Cardiac fibroblast (primary cell): Measurements from ENCODE around the gene HOXD8.
A peak's percentile ranks its signal among the peaks of the same experiment; 100 is the strongest.

Experiments
- DNase-seq, 2 donors: peaks; one replicate each; pipeline versions ENCODE4 v3.0.0 to v3.0.0-alpha.2; 2010; ENCODE audit warnings: low read depth in 2 of 2
- H3K4me3 ChIP-seq, 2 donors: replicated peaks in 1 of 2; 1 replicate in 1 of 2; 2 replicates in 1 of 2; pipeline ENCODE4 v1.5.1; 2011; ENCODE audit warnings: low read depth in 2 of 2, low read length in 2 of 2, mild to moderate bottlenecking in 2 of 2, moderate library complexity in 1 of 2
- TF ChIP-seq, protein P1 (sequence below): IDR thresholded peaks from one replicate; pipeline ENCODE4 v1.5.1; 2011; ENCODE audit warnings: low read depth, mild to moderate bottlenecking, low read length, inconsistent platforms

HOXD8 gene

DNA sequence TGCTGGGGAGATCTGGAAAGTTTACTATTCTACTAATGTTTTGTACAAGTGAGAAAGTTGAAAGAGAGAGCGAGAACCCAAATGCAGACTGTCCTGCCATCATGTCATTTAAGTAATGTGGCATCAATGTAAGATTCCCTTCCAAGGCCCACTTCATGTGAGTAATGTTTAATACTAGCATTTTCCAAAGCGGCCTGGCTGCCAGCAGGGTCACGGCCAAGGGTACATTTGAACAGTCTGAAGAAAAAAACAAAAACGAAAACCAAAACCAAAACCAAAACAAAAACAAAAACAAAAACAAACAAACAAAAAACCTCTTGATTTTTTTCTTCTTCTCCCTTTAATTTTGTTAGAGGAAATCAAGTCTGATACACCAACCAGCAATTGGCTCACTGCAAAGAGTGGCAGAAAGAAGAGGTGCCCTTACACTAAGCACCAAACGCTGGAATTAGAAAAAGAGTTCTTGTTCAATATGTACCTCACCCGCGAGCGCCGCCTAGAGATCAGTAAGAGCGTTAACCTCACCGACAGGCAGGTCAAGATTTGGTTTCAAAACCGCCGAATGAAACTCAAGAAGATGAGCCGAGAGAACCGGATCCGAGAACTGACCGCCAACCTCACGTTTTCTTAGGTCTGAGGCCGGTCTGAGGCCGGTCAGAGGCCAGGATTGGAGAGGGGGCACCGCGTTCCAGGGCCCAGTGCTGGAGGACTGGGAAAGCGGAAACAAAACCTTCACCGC is 10.7 kb upstream of the HOXD8 start:
- DNase-seq, result peak in 1 of 2 donors; percentile 20
- TF ChIP-seq, protein P1, sequence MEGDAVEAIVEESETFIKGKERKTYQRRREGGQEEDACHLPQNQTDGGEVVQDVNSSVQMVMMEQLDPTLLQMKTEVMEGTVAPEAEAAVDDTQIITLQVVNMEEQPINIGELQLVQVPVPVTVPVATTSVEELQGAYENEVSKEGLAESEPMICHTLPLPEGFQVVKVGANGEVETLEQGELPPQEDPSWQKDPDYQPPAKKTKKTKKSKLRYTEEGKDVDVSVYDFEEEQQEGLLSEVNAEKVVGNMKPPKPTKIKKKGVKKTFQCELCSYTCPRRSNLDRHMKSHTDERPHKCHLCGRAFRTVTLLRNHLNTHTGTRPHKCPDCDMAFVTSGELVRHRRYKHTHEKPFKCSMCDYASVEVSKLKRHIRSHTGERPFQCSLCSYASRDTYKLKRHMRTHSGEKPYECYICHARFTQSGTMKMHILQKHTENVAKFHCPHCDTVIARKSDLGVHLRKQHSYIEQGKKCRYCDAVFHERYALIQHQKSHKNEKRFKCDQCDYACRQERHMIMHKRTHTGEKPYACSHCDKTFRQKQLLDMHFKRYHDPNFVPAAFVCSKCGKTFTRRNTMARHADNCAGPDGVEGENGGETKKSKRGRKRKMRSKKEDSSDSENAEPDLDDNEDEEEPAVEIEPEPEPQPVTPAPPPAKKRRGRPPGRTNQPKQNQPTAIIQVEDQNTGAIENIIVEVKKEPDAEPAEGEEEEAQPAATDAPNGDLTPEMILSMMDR, result peak; percentile 23
- no peak overlapping the region for H3K4me3 ChIP-seq

DNA sequence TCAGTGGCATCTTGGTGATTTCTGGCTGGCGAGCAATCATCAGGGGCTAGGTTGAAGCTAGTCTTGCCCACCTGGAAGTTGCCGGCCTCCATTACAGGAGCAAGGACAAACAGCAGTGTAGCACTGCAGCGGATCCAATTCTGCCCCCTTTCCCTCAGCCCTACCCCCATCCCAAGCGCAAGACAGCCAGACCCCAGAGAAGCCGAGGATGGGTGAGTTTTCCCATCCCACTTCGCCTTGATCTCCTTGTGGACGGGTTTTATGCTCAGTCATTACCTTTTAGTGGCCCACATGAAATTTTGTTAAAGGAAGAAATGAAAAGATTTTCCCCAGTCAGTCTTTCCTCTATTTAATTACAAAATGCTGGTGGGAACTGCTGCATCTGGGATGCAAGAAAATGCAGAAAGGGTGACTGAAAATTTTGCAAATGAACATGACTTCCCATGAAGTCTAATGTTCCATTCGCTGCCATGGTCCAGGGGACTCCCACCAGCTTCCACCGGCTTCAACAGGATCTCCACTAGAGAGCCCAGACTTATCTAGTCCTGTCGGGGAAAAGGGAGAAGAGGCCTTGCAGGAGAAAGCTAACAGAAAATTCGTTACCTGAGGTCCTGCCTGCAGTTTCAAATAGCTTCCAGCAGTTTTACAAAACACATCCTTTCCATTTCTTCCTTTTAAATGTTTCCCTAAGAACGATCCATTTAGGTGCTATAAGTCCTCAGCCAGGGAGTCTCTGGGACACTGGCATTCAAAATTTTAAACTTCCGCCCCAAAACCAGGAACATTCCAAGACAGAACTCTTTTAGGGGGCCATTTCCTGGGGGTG is 8.9 kb upstream of the HOXD8 start:
- TF ChIP-seq, protein P1, result no peak
- no peak overlapping the region for H3K4me3 ChIP-seq
- no peak for DNase-seq

DNA sequence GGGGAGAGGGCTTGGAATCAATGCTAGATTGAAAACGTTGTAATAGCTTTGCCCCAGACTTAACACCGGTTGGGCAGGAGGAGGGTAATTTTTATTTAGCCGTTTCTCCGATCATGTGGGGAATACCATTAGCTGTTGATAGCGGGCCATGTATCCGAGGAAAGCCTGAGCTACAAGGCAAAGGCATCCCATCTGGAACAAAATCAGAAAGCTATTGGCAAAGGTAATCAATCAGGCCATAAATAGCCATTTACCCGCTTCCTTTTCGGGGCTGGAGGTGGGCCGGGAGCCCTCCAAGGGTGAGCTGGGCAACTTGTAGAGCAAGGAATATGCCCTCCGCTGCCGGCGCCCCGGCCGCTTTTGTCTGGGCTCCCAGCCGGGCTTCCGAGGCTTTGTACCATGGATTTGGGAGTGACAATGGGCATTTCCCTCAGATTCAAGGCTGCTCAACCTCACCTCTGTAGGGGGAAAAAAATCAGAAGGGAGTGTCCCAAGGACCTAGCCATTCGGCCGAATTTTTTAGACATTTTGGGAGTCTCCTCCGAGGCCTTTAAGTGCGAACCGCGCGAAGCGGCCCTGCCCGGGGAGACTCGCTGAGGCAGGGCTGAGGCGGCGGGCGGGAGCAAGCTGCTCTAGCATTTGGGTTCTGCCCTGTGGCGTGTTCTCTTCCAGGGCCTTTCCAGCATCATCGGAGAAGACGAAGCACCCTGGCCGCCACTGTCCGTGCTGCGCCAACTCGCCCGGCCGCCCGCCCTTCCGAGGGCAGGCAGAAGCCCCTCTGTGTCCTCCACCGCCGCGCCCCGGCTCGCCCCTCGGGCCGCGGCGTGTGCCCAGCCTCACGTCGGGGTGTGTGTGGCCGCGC is 8.1 kb upstream of the HOXD8 start:
- TF ChIP-seq, protein P1, result no peak
- no peak for DNase-seq
- H3K4me3 ChIP-seq, result no peak overlapping the region

GRCh38 chr2:176122052-176122682 is 7.3 kb upstream of the HOXD8 start:
- DNase-seq, result no peak
- H3K4me3 ChIP-seq, result peak overlapping the region in 1 of 2 donors; percentile 2
- TF ChIP-seq, protein P1, result no peak

DNA sequence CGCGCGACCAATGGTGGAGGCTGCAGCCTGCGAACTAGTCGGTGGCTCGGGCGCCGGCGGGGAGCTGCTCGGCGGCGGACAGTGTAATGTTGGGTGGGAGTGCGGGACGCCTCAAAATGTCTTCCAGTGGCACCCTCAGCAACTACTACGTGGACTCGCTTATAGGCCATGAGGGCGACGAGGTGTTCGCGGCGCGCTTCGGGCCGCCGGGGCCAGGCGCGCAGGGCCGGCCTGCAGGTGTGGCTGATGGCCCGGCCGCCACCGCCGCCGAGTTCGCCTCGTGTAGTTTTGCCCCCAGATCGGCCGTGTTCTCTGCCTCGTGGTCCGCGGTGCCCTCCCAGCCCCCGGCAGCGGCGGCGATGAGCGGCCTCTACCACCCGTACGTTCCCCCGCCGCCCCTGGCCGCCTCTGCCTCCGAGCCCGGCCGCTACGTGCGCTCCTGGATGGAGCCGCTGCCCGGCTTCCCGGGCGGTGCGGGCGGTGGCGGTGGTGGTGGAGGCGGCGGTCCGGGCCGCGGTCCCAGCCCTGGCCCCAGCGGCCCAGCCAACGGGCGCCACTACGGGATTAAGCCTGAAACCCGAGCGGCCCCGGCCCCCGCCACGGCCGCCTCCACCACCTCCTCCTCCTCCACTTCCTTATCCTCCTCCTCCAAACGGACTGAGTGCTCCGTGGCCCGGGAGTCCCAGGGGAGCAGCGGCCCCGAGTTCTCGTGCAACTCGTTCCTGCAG is 6.7 kb upstream of the HOXD8 start, which contains the start of gene HOXD9:
Gene HOXD9, plus strand, starts transcription at position 37 of the 728 bp plus-strand sequence. Its CDS starts 50 bp downstream, at position 87.
- H3K4me3 ChIP-seq, result peak within 1 kb of the TSS in 1 of 2 donors; percentile 2
- TF ChIP-seq, protein P1, result no peak
- no peak for DNase-seq
